A673 (cell line): ENCODE data around the gene FLCN. TPM values are rescaled to one million over a fixed set of nuclear protein-coding genes. Genes with fewer than 3 reads are reported as not detected.
"Not testable (repeated sequence)": the region's sequence is repeated elsewhere in the genome, so short reads cannot be mapped to it uniquely, and the experiment has no call there.

ENCODE experiments used
- BruUV-seq: library from RNA; stranded (reverse); fragments of 400-500 nt; replicated peaks from 2 replicates; lab custom pipeline; 2021; lab: Mats Ljungman, UMichigan
- CTCF ChIA-PET: fragments of 300-600 bp; sonication (Branson Sonifier 250); formaldehyde crosslinking; loops from one replicate; lab custom pipeline; 2022; ENCODE audit warnings: antibody characterized with exemption; lab: Charles Lee
- POLR2A ChIA-PET: fragments of 300-600 bp; sonication (Branson Sonifier 250); formaldehyde crosslinking; loops from one replicate; lab custom pipeline; 2022; ENCODE audit warnings: antibody characterized with exemption; ENCODE audit not compliant: low non-redundant PET; lab: Charles Lee
- DNase-seq: peaks from one replicate; pipeline ENCODE4 v3.0.0-alpha.2; 2015; ENCODE audit warnings: low spot score
- H3K27ac ChIP-seq: fragments of 200-600 bp; sonication (generic); 2 replicates; pipeline ENCODE4 v1.5.1; 2016; ENCODE audit warnings: mixed run types, low read depth, mild to moderate bottlenecking, mixed read lengths, antibody characterized with exemption, low read length; ENCODE audit not compliant: poor library complexity, severe bottlenecking
- H3K27me3 ChIP-seq: fragments of 200-600 bp; sonication (generic); replicated peaks from 2 replicates; pipeline ENCODE4 v1.6.1; 2017; ENCODE audit warnings: mixed run types, low read depth, mild to moderate bottlenecking, mixed read lengths, antibody characterized with exemption, low read length; ENCODE audit not compliant: insufficient read depth, poor library complexity
- H3K36me3 ChIP-seq: fragments of 200-600 bp; sonication (generic); 2 replicates; pipeline ENCODE4 v1.6.1; 2016; ENCODE audit warnings: mixed run types, mild to moderate bottlenecking, mixed read lengths, antibody characterized with exemption, low read length; ENCODE audit not compliant: insufficient read depth, poor library complexity, severe bottlenecking
- H3K4me1 ChIP-seq: fragments of 200-600 bp; sonication (generic); 2 replicates; pipeline ENCODE4 v1.6.1; 2017; ENCODE audit warnings: mixed run types, mild to moderate bottlenecking, mixed read lengths, antibody characterized with exemption, low read length; ENCODE audit not compliant: insufficient read depth, poor library complexity, severe bottlenecking
- H3K4me3 ChIP-seq: fragments of 200-600 bp; sonication (generic); 2 replicates; pipeline ENCODE4 v1.5.1; 2016; ENCODE audit warnings: low read depth, mixed run types, mild to moderate bottlenecking, mixed read lengths, low read length; ENCODE audit not compliant: poor library complexity, severe bottlenecking
- H3K9me3 ChIP-seq: fragments of 200-600 bp; sonication (generic); 2 replicates; pipeline ENCODE4 v1.6.1; 2016; ENCODE audit warnings: mixed run types, low read depth, mild to moderate bottlenecking, mixed read lengths, antibody characterized with exemption, low read length; ENCODE audit not compliant: poor library complexity, severe bottlenecking
- EZH2 ChIP-seq: fragments of 200-600 bp; sonication (generic); IDR thresholded peaks from 2 replicates; pipeline ENCODE4 v1.6.1; 2017; ENCODE audit warnings: borderline replicate concordance, low read depth, mild to moderate bottlenecking, mixed read lengths, antibody characterized with exemption, low read length; ENCODE audit not compliant: poor library complexity, severe bottlenecking
- intact Hi-C: fragments of 100-400 bp; cut with micrococcal nuclease; formaldehyde crosslinking; loops from one replicate; pipeline ENCODE4 v1.10.0; 2022; ENCODE audit not compliant: unreplicated experiment
- total RNA-seq: library from RNA; stranded (reverse); gene quantifications from 2 replicates; pipeline ENCODE4 v1.2.3, GENCODE V29; 2021
- TF ChIP-seq, protein P1 (sequence below): fragments of 300-800, 200-600 bp; sonication (generic); conservative IDR thresholded peaks from 2 replicates; pipeline ENCODE4 v1.5.1; 2017; ENCODE audit warnings: low read depth, mild to moderate bottlenecking, antibody characterized with exemption, low read length, moderate library complexity, mixed read lengths

The FLCN gene
- total RNA-seq, 1 experiment from 2014 or later = 60.2 TPM

DNA sequence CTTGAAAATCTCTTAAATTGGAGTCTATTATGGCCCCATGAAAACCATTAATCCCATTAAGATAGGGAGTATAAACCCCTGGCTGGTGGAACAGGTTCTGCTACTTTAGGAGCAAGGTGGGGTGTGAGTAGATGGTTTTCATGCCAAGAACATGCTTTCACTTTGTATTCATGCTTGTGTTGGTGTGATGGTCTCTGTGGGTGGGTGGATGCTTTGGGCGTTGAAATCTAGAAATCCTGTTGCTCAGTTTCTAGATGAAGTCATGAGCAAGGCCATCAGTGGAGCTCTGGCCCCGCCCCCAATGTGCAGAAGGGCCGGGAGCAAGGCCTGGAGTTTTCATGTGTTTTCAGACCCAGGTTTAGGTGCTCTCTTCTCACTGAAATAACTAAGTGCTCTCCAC lies 50.9 kb downstream of the FLCN start:
- ChIA-PET CTCF (no interaction called here), POLR2A (no interaction called here)
- Histone ChIP-seq H3K4me1 (no peaks in the 10 kb centered on the region), H3K36me3 (peaks cover 37% of the 10 kb centered on the region), H3K9me3 (no peaks in the 10 kb centered on the region), H3K4me3 (no peak overlapping the region), H3K27me3 (no peaks in the 10 kb centered on the region), H3K27ac (no peak overlapping the region)
- no peak for TF ChIP-seq EZH2
- TF ChIP-seq, protein P1, sequence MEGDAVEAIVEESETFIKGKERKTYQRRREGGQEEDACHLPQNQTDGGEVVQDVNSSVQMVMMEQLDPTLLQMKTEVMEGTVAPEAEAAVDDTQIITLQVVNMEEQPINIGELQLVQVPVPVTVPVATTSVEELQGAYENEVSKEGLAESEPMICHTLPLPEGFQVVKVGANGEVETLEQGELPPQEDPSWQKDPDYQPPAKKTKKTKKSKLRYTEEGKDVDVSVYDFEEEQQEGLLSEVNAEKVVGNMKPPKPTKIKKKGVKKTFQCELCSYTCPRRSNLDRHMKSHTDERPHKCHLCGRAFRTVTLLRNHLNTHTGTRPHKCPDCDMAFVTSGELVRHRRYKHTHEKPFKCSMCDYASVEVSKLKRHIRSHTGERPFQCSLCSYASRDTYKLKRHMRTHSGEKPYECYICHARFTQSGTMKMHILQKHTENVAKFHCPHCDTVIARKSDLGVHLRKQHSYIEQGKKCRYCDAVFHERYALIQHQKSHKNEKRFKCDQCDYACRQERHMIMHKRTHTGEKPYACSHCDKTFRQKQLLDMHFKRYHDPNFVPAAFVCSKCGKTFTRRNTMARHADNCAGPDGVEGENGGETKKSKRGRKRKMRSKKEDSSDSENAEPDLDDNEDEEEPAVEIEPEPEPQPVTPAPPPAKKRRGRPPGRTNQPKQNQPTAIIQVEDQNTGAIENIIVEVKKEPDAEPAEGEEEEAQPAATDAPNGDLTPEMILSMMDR = no peak
- DNase-seq = no peak
- no TSS peak for BruUV-seq
- intact Hi-C loops = no loop called here

DNA sequence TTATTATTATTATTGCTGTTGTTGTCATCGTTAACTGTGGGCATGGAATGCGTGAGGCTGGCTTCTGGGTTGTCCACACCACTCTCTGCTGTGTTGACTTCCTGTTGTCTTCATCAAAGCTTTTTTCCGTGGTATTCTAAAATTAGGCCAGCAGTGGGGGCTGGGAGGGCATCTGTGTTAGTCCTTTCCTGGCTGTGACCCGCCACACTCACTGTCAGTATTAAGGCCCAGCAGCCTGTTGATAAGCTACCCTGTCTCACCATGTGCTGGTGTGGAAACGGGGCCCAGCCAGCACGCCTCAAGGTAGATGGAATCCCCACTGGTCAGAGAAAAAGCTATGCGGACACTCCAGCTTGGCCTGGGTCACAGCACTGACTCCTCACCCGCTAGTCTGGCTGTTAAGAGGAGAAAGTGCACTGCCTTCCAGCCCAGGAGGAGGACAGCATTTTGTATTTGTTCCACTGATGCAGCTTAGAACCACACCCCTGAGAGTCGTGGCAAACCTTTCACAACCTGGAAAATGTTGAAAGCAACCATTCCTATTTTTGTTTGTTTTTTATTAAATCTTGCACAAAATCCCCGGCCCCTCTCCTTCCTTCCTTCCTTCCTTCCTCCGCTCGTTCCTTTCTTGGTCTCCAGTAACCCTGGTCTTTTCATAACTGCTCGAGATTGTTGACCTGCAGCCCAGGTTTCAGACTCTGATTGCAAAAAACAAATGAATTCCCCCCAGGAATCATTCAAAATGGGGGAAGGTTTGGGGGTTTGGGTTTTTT lies 51.8 kb downstream of the FLCN start:
- peaks cover 46% of the 10 kb centered on the region for H3K36me3 ChIP-seq
- POLR2A ChIA-PET, DNase-seq, H3K27me3 ChIP-seq, H3K4me1 ChIP-seq, intact Hi-C loops, H3K4me3 ChIP-seq, CTCF ChIA-PET, H3K27ac ChIP-seq, H3K9me3 ChIP-seq: not testable (repeated sequence)
- TSS peak; percentile 49 for BruUV-seq

DNA sequence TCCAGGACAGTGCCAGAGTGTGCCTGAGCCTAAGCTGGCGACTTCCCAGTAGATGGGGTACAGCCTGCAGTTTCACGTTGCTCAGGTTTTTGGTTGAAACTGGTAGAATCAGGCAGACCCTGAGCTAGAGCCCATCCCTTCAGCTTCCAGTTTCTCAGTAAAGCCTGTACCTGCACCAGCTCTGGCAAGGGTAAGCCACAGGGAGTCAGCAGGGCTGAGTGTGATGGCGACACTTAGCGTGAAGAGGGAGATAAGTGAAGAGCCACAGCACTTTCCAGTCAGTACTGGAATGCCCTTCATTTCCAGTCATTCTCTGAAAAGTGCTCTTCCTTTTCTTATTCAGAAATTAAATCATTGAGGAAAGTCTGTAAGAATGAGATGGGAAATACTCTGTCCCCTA lies 53.2 kb downstream of the FLCN start:
- Histone ChIP-seq H3K27ac (no peak overlapping the region), H3K36me3 (peaks cover 56% of the 10 kb centered on the region), H3K4me1 (no peaks in the 10 kb centered on the region), H3K9me3 (no peaks in the 10 kb centered on the region), H3K4me3 (no peak overlapping the region), H3K27me3 (no peaks in the 10 kb centered on the region)
- POLR2A ChIA-PET = no interaction called here
- TF ChIP-seq, protein P1 = no peak
- TF ChIP-seq EZH2 = no peak
- intact Hi-C loops = no loop called here
- no peak for DNase-seq
- no TSS peak for BruUV-seq
- CTCF ChIA-PET = no interaction called here

DNA sequence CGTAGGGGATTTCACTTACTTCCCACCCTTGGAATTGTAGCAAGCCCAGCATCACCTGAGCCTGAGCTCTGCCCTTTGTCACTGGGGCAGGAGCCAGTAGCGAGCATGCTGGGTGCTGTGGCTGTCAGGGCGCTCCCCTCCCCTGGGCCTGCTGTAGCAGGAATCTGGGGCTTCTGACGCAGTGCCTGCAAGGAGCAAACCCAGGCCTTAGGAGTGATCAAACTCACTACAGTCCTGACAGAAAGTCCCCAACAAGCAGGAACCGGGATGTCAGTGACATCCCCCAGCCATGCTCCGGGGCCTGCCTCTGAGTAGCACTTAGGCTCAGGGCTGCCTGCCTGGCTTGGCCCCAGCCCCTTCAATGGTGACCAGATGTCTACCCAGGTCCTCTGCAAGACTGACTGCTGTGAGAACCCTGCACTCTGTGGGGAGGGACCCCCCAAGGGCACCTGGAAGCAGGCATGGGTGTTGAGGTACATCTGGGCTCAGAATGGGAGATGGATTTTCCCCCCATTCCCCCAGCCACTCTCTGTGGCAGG lies 54.3 kb downstream of the FLCN start:
- POLR2A ChIA-PET = no interaction called here
- H3K27me3 ChIP-seq = no peaks in the 10 kb centered on the region
- intact Hi-C loops = no loop called here
- H3K27ac ChIP-seq = no peak overlapping the region
- no TSS peak for BruUV-seq
- no peak overlapping the region for H3K4me3 ChIP-seq
- TF ChIP-seq EZH2 = no peak
- TF ChIP-seq, protein P1 = no peak
- CTCF ChIA-PET = no interaction called here
- H3K36me3 ChIP-seq = peaks cover 62% of the 10 kb centered on the region
- no peaks in the 10 kb centered on the region for H3K4me1 ChIP-seq
- DNase-seq = no peak
- no peaks in the 10 kb centered on the region for H3K9me3 ChIP-seq
